Heart right ventricle (tissue), 16 donors: Measurements from ENCODE around the gene PSG3. TPM values are rescaled to one million over a fixed set of nuclear protein-coding genes. Genes with fewer than 3 reads are reported as not detected.
"Not testable (repeated sequence)": the region's sequence is repeated elsewhere in the genome, so short reads cannot be mapped to it uniquely, and the experiment has no call there.

Experiments
- ATAC-seq, 8 donors: fragments of 200-7000 bp; cut with Tn5 transposase; one replicate each; pipeline ENCODE4 v1.9.1; 2020; ENCODE audit warnings: mild to moderate bottlenecking in 8 of 8, moderate library complexity in 8 of 8, moderate number of reproducible peaks in 1 of 8
- DNase-seq, 2 donors: peaks; one replicate each; pipeline ENCODE4 v3.0.0-alpha.2; 2020
- H3K27ac ChIP-seq, 10 donors: fragments of 200-600 bp; sonication (generic) in 2 of 10; one replicate each; pipeline versions ENCODE4 v1.5.0 to v1.8.0; 2020 to 2022; ENCODE audit warnings: mild to moderate bottlenecking in 3 of 10
- H3K27me3 ChIP-seq, 7 donors: fragments of 200-600 bp; one replicate each; pipeline ENCODE4 v1.8.0; 2021 to 2022; ENCODE audit warnings: mild to moderate bottlenecking in 2 of 7
- H3K36me3 ChIP-seq, 9 donors: fragments of 200-600 bp; sonication (generic) in 1 of 9; one replicate each; pipeline versions ENCODE4 v1.5.0 to v1.8.0; 2020 to 2022; ENCODE audit warnings: mild to moderate bottlenecking in 2 of 9
- H3K4me1 ChIP-seq, 9 donors: fragments of 200-600 bp; sonication (generic) in 1 of 9; one replicate each; pipeline versions ENCODE4 v1.5.0 to v1.8.0; 2020 to 2022; ENCODE audit warnings: mild to moderate bottlenecking in 4 of 9
- H3K4me3 ChIP-seq, 10 donors: fragments of 200-600 bp; sonication (generic) in 2 of 10; one replicate each; pipeline versions ENCODE4 v1.5.0 to v1.8.0; 2020 to 2022; ENCODE audit warnings: mild to moderate bottlenecking in 7 of 10, moderate library complexity in 2 of 10
- H3K9me3 ChIP-seq, 11 donors: fragments of 200-600 bp in 10 of 11; sonication (generic) in 2 of 11; one replicate each; pipeline versions ENCODE4 v1.5.0 to v1.8.0; 2013 to 2022; ENCODE audit warnings: mild to moderate bottlenecking in 2 of 11, control low read depth in 1 of 11, moderate library complexity in 1 of 11
- WGBS, 2 donors: extraction: QIAGEN DNeasy Blood & Tissue Kit; methylation state at CpG; one replicate each; pipeline ENCODE4 v1.1.7; 2013; ENCODE audit warnings: inconsistent platforms in 1 of 2; 5-methylcytosine and 5-hydroxymethylcytosine counted together
- intact Hi-C, 10 donors: fragments of 100-400 bp; cut with DNase I; formaldehyde crosslinking; loops; one replicate each; pipeline versions ENCODE4 v1.11.1 to v1.14.2; 2022
- long read RNA-seq, 3 donors: library from polyadenylated mRNA; unstranded; transcript quantifications; one replicate each; pipeline ENCODE4 v2.0.0, GENCODE V29; 2020 to 2021
- polyA plus RNA-seq, 2 donors: library from polyadenylated mRNA; stranded (reverse); fragments of 200-250 nt; gene quantifications; one replicate each; pipeline ENCODE4 v1.2.3, GENCODE V29; 2013
- total RNA-seq, 10 donors: library from RNA; stranded (reverse); fragmentation: NEBNext Ultra II Directional in 3 of 10; extraction: Animal tissue kit (Norgen Biotek cat#: 25700) in 3 of 10; gene quantifications; one replicate each; pipeline versions ENCODE4 v1.2.1 to v1.2.4, GENCODE V29; 2021 to 2023
- TF ChIP-seq, protein P1 (sequence below), 9 donors: fragments of 200-600 bp; sonication (generic) in 2 of 9; IDR thresholded peaks; one replicate each; pipeline versions ENCODE4 v1.5.0 to v1.8.0; 2021 to 2022; ENCODE audit warnings: antibody characterized with exemption in 9 of 9, mild to moderate bottlenecking in 5 of 9, moderate library complexity in 1 of 9
- donor health status: Arrhythmogenic right ventricular cardiomyopathy.
- donor health status: ischemic (EF 13 %, LVEDD 7.1; RV severe dilation, severe dysfunction).
- donor health status: healthy with polysubstance abuse.
- donor health status: DM: no; HTN: yes; CAD: no.
- donor health status: DM: no; HTN: no; CAD: no.
- donor health status: ischemic (EF 25% LVEDD 6.9; RV normal size, moderate dysfunction).
- donor health status: ischemic (EF 25% LVEDD 5.7; RV mildly dilated, moderate dysfunction).
- donor health status: healthy.
- donor health status: DM: yes; HTN: yes; CAD: no.
- donor health status: Ischemic cardiomyopathy.
- donor health status: ischemic (EF 35%, LVEDD 5.7; RV mildly dilated, moderate dysfunction).
- donor health status: nonischemic (EF 11% LVEDD 7.7; RV severe dilation, severe dysfunction).
- donor health status: DM: yes; HTN: yes; CAD: no.
- donor health status: PGD.
- donor health status: ischemic (EF 29% LVEDD 5.4; RV normal size, mild dysfunction).
- donor health status: nonischemic (EF 23%, LVEDD 6.1; RV moderate dilation, normal function).

Gene PSG3
- total RNA-seq, result not detected
- not detected for polyA plus RNA-seq
- long read RNA-seq, donor 1, result 0 reads
- long read RNA-seq, donor 2, result 0 reads
- long read RNA-seq, donor 3, result 0 reads

DNA sequence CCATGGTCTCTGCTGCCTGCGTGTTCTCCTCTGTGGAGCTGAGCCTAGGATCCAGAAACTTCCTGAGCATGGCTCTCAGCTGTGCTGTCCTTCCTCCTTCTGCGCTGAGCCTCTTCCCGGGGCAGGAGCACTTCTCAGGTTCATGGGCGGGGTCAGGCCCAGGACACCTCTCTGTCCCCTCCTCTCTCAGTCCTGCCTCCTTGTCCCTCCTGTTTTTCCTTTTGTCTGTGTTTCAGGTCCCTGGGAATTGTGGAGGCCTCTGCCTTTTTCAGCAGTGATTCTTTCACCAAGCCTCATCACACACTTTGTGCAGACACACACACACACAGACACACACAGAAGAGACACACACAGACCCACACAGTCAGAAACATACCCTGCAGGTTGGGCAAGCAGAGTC, at the start of gene PSG3:
TSS of gene PSG3 (minus strand) at position 101 of the 400 bp plus-strand sequence. CDS start at position 4, 97 bp downstream.
- H3K27me3 ChIP-seq, result peaks cover 0 to 14% (median 6%) of the 10 kb centered on the region in 7 donors
- H3K4me3 ChIP-seq, DNase-seq, ATAC-seq, intact Hi-C loops, H3K4me1 ChIP-seq, H3K36me3 ChIP-seq, H3K27ac ChIP-seq, H3K9me3 ChIP-seq: not testable (repeated sequence)
- whole genome bisulfite sequencing, 2 donors, result 57 to 68% methylated on average over 4 of the region's 4 CpGs

DNA sequence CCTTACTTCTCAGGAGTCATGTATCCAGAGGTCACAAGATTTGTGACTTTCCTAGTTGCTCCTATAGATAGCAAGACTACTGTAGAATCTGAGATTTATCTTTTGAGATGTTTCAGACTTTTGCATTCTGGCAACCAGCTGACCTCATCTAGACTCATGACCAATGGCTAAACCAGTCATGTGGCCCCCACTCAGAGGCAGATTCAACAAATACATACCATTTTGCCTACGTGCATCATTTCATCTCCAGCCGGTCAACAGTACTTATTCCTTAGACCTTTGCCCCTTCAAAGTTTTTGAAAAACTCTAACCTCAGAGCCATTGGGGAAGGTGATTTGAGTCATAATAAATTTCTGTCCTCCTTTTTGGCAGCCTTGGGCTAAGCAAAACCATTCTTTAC, 48.5 kb upstream of the PSG3 start:
- ATAC-seq, DNase-seq, H3K4me1 ChIP-seq, H3K36me3 ChIP-seq, intact Hi-C loops, H3K27ac ChIP-seq, H3K4me3 ChIP-seq, H3K27me3 ChIP-seq: not testable (repeated sequence)
- 86 to 91% methylated on average over 2 of the region's 2 CpGs for WGBS, 2 donors
- H3K9me3 ChIP-seq, result peaks cover 0 to 18% (median 0%) of the 10 kb centered on the region in 11 donors

DNA sequence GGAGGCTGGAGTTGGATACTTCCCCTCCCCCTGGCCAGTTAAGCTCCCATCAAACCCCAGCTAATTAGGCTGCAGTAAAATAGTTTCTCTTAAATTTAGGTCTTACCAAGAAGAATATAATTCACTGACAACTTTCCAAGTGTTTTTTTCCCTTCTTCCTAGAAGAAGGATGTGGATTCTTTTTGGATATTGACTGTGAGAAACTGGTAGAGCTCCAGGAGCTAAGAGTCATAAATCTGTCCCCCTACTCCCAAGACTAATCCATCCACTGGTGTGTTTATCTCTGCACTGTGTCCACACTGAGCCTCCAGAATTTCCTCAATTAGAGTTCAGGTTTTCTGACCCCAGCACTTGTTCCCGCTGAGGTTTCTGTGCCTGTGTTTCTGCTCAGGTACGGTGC, 47.5 kb upstream of the PSG3 start:
- H3K4me1 ChIP-seq, H3K27ac ChIP-seq, H3K36me3 ChIP-seq, H3K4me3 ChIP-seq, DNase-seq, intact Hi-C loops, ATAC-seq, H3K9me3 ChIP-seq: not testable (repeated sequence)
- WGBS, 2 donors, result 79 to 83% methylated on average over 2 of the region's 2 CpGs
- H3K27me3 ChIP-seq, result peaks cover 0 to 10% (median 0%) of the 10 kb centered on the region in 7 donors

DNA sequence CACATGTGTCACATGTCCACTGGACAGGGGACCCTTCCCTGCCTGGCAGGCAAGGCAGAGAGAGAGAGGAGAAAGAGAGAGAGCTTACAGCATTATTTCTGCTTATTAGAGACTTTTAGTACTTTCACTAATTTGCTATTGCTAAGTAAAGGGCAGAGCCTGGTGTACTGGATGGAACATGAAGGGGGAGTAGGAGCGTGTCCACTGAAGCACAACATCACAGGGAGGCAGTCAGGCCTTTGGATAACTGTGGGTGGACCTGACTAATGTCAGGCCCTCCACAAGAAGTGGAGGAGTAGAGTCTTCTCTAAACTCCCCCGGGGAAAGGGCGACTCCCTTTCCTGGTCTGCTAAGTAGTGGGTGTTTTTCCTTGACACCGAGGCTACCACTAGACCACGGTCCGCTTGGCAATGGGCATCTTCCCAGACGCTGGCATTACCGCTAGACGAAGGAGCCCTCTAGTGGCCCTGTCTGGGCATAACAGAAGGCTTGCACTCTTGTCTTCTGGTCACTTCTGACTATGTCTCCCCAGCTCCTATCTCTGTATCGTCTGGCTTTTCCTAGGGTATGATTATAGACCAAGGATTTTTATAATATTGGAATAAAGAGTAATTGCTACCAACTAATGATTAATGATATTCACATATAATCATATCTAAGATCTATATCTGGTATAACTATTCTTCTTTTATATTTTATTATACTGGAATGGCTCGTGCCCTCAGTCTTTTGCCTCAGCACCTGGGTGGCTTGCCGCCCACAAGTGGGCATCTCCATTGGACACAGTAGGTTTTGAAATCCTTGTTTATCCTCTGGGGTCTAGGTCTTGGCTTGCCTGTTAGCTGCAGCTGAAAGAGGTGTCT, 36.7 kb upstream of the PSG3 start:
- H3K9me3 ChIP-seq, H3K4me3 ChIP-seq, H3K27ac ChIP-seq, H3K36me3 ChIP-seq, ATAC-seq, intact Hi-C loops, H3K4me1 ChIP-seq: not testable (repeated sequence)
- peaks cover 0 to 53% (median 21%) of the 10 kb centered on the region in 7 donors for H3K27me3 ChIP-seq
- peak; percentile 32 to 42 for DNase-seq
- WGBS, 2 donors, result 29 to 36% methylated on average over 12 of the region's 12 CpGs
- TF ChIP-seq, protein P1, sequence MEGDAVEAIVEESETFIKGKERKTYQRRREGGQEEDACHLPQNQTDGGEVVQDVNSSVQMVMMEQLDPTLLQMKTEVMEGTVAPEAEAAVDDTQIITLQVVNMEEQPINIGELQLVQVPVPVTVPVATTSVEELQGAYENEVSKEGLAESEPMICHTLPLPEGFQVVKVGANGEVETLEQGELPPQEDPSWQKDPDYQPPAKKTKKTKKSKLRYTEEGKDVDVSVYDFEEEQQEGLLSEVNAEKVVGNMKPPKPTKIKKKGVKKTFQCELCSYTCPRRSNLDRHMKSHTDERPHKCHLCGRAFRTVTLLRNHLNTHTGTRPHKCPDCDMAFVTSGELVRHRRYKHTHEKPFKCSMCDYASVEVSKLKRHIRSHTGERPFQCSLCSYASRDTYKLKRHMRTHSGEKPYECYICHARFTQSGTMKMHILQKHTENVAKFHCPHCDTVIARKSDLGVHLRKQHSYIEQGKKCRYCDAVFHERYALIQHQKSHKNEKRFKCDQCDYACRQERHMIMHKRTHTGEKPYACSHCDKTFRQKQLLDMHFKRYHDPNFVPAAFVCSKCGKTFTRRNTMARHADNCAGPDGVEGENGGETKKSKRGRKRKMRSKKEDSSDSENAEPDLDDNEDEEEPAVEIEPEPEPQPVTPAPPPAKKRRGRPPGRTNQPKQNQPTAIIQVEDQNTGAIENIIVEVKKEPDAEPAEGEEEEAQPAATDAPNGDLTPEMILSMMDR (IDR thresholded peaks at IDR 0.05), result peak; percentile 37 to 79 (median 71)

DNA sequence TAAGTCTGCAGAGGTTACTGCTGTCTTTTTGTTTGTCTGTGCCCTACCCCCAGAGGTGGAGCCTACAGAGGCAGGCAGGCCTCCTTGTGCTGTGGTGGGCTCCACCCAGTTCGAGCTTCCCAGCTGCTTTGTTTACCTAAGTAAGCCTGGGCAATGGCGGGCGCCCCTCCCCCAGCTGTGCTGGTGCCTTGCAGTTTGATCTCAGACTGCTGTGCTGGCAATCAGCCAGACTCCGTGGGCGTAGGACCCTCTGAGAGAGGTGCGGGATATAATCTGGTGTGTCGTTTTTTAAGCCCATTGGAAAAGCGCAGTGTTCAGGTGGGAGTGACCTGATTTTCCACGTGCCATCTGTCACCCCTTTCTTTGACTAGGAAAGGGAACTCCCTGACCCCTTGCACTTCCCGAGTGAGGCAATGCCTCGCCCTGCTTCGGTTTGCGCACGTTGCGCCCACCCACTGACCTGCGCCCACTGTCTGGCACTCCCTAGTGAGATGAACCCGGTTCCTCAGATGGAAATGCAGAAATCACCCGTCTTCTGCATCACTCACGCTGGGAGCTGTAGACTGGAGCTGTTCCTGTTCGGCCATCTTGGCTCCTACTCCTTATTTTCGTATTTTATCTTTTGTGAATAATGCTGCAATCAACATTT, 34.4 kb upstream of the PSG3 start:
- peaks cover 0 to 30% (median 11%) of the 10 kb centered on the region in 7 donors for H3K27me3 ChIP-seq
- intact Hi-C loops, DNase-seq, H3K36me3 ChIP-seq, H3K4me3 ChIP-seq, H3K27ac ChIP-seq, ATAC-seq, H3K4me1 ChIP-seq, H3K9me3 ChIP-seq: not testable (repeated sequence)
- 60 to 64% methylated on average over 21 of the region's 21 CpGs for WGBS, 2 donors

DNA sequence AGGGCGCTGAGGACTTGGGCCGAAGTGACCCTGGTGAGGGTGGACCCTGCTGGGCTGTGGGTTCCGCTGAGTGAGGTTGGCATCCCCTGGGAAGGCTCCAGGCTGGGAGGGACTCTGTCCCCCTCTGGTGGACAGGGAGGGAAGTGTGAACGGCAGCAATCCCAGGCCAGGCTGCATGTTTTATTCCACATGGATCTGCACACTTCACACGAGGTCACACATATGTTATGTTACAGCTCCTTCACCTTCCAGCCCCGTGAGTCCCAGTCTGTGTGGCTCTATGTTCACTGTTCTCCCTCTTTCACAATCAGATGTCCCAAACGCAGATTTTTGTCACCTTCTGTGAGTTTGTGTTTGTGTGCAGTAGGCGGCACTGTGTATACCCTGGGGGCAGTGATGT, 27.0 kb upstream of the PSG3 start:
- H3K36me3 ChIP-seq, H3K4me3 ChIP-seq, intact Hi-C loops, H3K9me3 ChIP-seq, H3K27ac ChIP-seq, ATAC-seq, H3K27me3 ChIP-seq, DNase-seq, H3K4me1 ChIP-seq: not testable (repeated sequence)
- TF ChIP-seq, protein P1 (IDR thresholded peaks at IDR 0.05), result peak in 4 of 9 donors; percentile 11 to 45 (median 23)
- 70 to 77% methylated on average over 8 of the region's 8 CpGs for WGBS, 2 donors

DNA sequence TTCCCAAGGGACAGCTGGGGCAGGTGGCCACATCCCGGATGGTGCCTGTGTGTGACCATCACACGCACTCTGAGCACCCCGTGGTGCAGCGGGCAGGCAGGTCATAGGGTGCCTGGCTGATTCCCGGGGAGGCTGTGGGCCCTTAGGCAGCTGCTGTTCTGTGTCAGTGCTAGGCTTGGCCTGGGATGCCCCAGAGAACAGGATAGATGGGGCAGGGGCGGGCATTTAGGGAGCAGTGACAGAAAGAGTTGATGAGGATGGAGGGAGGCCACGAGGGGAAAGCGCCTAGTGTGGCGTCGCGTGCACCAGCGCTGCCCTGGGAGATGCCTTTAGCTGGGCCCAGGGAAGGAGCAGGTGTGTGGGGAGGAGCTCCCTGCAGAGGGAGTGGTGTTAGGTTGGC, 26.6 kb upstream of the PSG3 start:
- H3K27ac ChIP-seq, H3K4me3 ChIP-seq, intact Hi-C loops, H3K36me3 ChIP-seq, H3K27me3 ChIP-seq, H3K9me3 ChIP-seq, ATAC-seq, H3K4me1 ChIP-seq, DNase-seq: not testable (repeated sequence)
- 91 to 93% methylated on average over 12 of the region's 12 CpGs for WGBS, 2 donors
